ENCODE results near the gene ERGIC1. TPM values are rescaled to one million over a fixed set of nuclear protein-coding genes. Genes with fewer than 3 reads are reported as not detected.
A peak's percentile ranks its signal among the peaks of the same experiment; 100 is the strongest.
"Not testable (repeated sequence)": the region's sequence is repeated elsewhere in the genome, so short reads cannot be mapped to it uniquely, and the experiment has no call there.

The ERGIC1 gene
- total and polyA plus RNA-seq, 2 experiments from 2014 or later = 25.2 to 92.2 TPM

DNA sequence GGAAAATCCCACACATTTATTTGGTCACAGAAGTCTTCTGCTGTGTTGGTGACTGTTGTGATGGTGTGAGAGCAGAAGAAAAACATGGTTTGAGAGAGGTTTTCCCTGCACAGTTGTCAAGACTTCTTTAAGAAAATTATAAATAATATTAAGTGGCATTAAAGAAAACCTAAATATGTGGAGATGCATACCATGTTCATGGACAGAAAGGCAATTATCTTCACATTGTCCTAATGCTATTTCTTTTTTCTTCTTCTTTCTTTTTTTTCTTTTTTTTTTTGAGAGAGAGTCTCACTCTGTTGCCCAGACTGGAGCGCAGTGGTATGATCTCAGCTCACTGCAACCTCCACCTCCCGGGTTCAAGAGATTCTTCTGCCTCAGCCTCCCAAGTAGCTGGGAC, 24.3 kb upstream of the ERGIC1 start (continued):
- TF ChIP-seq ZNF114 (CRISPR knock-in tag; IDR thresholded peaks at IDR 0.05) (no peak), JUNB (IDR thresholded peaks at IDR 0.05; ENCODE audit: unreplicated experiment) (no peak), CTCF (conservative IDR thresholded peaks at IDR 0.05; ENCODE audit: low read depth in 2 of 2) (no peak), ZNF331 (CRISPR knock-in tag; IDR thresholded peaks at IDR 0.05; ENCODE audit: low read depth) (no peak), NANOG (IDR thresholded peaks at IDR 0.05; ENCODE audit: borderline replicate concordance) (no peak), EZH2phosphoT487 (IDR thresholded peaks at IDR 0.05; ENCODE audit: unreplicated experiment) (no peak)

DNA sequence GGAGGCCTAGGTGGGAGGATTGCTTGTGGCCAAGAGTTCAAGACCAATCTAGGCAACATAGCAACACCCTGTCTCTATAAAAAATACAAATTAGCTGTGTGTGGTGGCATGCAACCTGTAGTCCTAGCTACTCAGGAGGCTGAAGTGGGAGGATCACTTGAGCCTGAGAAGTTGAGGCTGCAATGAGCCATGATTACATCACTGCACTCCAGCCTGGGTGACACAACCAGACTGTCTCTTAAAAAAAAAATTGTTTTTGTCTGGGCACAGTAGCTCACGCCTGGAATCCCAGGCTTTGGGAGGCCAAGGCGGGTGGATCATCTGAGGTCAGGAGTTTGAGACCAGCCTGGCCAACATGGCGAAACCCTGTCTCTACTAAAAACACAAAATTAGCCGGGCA, 23.1 kb upstream of the ERGIC1 start:
- H3F3A ChIP-seq (replicated peaks; ENCODE audit: low read depth); H3K4me3 Mint-ChIP-seq; H3K9me3 Mint-ChIP-seq; DNase-seq (ENCODE audit: low spot score); H3K4me3 ChIP-seq; H3K79me2 ChIP-seq (replicated peaks; ENCODE audit: insufficient read depth); ATAC-seq; H3K36me3 ChIP-seq (ENCODE audit: insufficient read depth); H3K4me1 ChIP-seq (ENCODE audit: insufficient read depth); H3K4me2 ChIP-seq; H4K20me1 ChIP-seq (replicated peaks; ENCODE audit: insufficient read depth); H3K9me2 ChIP-seq (ENCODE audit: insufficient read depth); H3K27ac ChIP-seq (ENCODE audit: low read depth); H2AFZ ChIP-seq; H3K27me3 ChIP-seq (ENCODE audit: insufficient read depth); H3K4me1 Mint-ChIP-seq; H3K27me3 Mint-ChIP-seq (ENCODE audit: insufficient read depth, low read depth, poor library complexity); H3K36me3 Mint-ChIP-seq (ENCODE audit: low read depth); H3K27ac Mint-ChIP-seq: not testable (repeated sequence)

DNA sequence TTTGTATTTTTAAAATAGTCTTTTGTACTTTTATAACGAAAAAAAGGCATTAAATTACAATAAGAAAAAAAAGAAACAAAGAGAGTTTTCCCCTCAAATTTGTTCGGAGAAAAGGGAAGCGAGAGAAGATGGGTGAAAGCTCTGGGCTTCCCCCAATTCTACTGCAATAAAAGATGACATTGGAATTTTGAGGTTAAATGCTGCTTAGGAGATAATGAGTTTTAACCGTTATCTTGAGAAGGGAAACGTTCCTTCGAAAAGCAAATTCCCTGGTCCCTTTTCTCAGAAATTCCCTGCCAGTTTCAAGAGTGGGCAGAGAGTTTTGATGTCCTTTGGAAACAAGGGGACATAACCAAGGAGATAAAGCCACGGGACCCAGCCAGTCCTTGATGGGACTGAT, 18.4 kb upstream of the ERGIC1 start:
- no peaks in the 10 kb centered on the region for H3K9me2 ChIP-seq (ENCODE audit: insufficient read depth)
- TF ChIP-seq STAT1 (IDR thresholded peaks at IDR 0.05; ENCODE audit: unreplicated experiment) = no peak
- TF ChIP-seq REST (IDR thresholded peaks at IDR 0.05; ENCODE audit: unreplicated experiment) = no peak
- no peak for TF ChIP-seq EZH2phosphoT487 (IDR thresholded peaks at IDR 0.05; ENCODE audit: unreplicated experiment)
- TF ChIP-seq, protein P1, sequence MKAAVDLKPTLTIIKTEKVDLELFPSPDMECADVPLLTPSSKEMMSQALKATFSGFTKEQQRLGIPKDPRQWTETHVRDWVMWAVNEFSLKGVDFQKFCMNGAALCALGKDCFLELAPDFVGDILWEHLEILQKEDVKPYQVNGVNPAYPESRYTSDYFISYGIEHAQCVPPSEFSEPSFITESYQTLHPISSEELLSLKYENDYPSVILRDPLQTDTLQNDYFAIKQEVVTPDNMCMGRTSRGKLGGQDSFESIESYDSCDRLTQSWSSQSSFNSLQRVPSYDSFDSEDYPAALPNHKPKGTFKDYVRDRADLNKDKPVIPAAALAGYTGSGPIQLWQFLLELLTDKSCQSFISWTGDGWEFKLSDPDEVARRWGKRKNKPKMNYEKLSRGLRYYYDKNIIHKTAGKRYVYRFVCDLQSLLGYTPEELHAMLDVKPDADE (IDR thresholded peaks at IDR 0.05) = no peak
- TF ChIP-seq NANOG (IDR thresholded peaks at IDR 0.05; ENCODE audit: borderline replicate concordance) = no peak
- no peak for TF ChIP-seq CTCF (conservative IDR thresholded peaks at IDR 0.05; ENCODE audit: low read depth in 2 of 2)
- TF ChIP-seq POLR2AphosphoS5 (IDR thresholded peaks at IDR 0.05; ENCODE audit: low read depth) = no peak
- TF ChIP-seq JUNB (IDR thresholded peaks at IDR 0.05; ENCODE audit: unreplicated experiment) = no peak
- no peak for TF ChIP-seq EZH2 (IDR thresholded peaks at IDR 0.05; ENCODE audit: low read depth, unreplicated experiment)

More for the DNA sequence above, 18.4 kb upstream of the ERGIC1 start:
- Mint-ChIP-seq H3K36me3 (ENCODE audit: low read depth) (no peaks in the 10 kb centered on the region), H3K4me3 (no peak overlapping the region), H3K27ac (no peak overlapping the region), H3K27me3 (ENCODE audit: insufficient read depth, low read depth, poor library complexity) (no peaks in the 10 kb centered on the region), H3K9me3 (no peaks in the 10 kb centered on the region), H3K4me1 (peaks cover 7% of the 10 kb centered on the region; the same call in 1 of the 3 replicates)
- no peak overlapping the region for H3K4me2 ChIP-seq
- no peak for DNase-seq (ENCODE audit: low spot score)
- no peaks in the 10 kb centered on the region for H3F3A ChIP-seq (replicated peaks; ENCODE audit: low read depth)
- H4K20me1 ChIP-seq (replicated peaks; ENCODE audit: insufficient read depth) = no peaks in the 10 kb centered on the region
- no peaks in the 10 kb centered on the region for H3K27me3 ChIP-seq (ENCODE audit: insufficient read depth)
- no peaks in the 10 kb centered on the region for H3K36me3 ChIP-seq (ENCODE audit: insufficient read depth)
- no peak overlapping the region for H3K27ac ChIP-seq (ENCODE audit: low read depth)
- no peaks in the 10 kb centered on the region for H3K79me2 ChIP-seq (replicated peaks; ENCODE audit: insufficient read depth)
- H3K4me3 ChIP-seq = no peak overlapping the region
- ATAC-seq = no peak
- H3K4me1 ChIP-seq (ENCODE audit: insufficient read depth) = no peaks in the 10 kb centered on the region
- 0 out of 2 replicates have a peak overlapping the region, but pooled peaks have one; percentile 59 for H2AFZ ChIP-seq
